GM18502 (cell line): ENCODE measurements around the gene CSAG1.
"Not testable (repeated sequence)": the region's sequence is repeated elsewhere in the genome, so short reads cannot be mapped to it uniquely, and the experiment has no call there.

Experiments used
- ATAC-seq: cut with Tn5 transposase; IDR thresholded peaks from one replicate; pipeline ENCODE4 v1.9.1; 2021; ENCODE audit warnings: mild to moderate bottlenecking; ENCODE audit not compliant: unreplicated experiment, poor library complexity

CSAG1 gene

GRCh38 chrX:152733261-152733975 lies at the start of gene CSAG1, which contains the start of gene MAGEA12:
Gene CSAG1, minus strand, starts transcription at chrX:152733721. Its CDS starts 1,261 bp downstream, at chrX:152732460.
Gene MAGEA12, plus strand, starts transcription at chrX:152733757. Its CDS starts 2,405 bp downstream, at chrX:152736162.
- ATAC-seq = no peak

- ATAC-seq = not testable (repeated sequence)
These were observed 36.2 kb upstream of the CSAG1 start, which contains the start of gene MAGEA6 for GRCh38 chrX:152769549-152770289. Gene MAGEA6, minus strand, starts transcription at chrX:152769689. Its CDS starts 2,039 bp downstream, at chrX:152767650.

- ATAC-seq = not testable (repeated sequence)
These were observed 33.0 kb upstream of the CSAG1 start for GRCh38 chrX:152766562-152766961.

GRCh38 chrX:152761582-152761981 lies 28.1 kb upstream of the CSAG1 start:
- not testable (repeated sequence) for ATAC-seq

- ATAC-seq = not testable (repeated sequence)
These were observed 26.0 kb upstream of the CSAG1 start for GRCh38 chrX:152759544-152759943.

GRCh38 chrX:152758918-152759317 lies 25.4 kb upstream of the CSAG1 start, which contains the start of gene CSAG3:
Gene CSAG3, plus strand, starts transcription at chrX:152759218.
- not testable (repeated sequence) for ATAC-seq

GRCh38 chrX:152754871-152755270 lies 21.4 kb upstream of the CSAG1 start:
- not testable (repeated sequence) for ATAC-seq

- ATAC-seq = not testable (repeated sequence)
These were observed 20.4 kb upstream of the CSAG1 start, which contains the start of gene MAGEA2 for GRCh38 chrX:152753686-152754650. Gene MAGEA2, minus strand, starts transcription at chrX:152753842. Its CDS starts 2,479 bp downstream, at chrX:152751363.

- ATAC-seq = no peak
These were observed 5.0 kb upstream of the CSAG1 start for GRCh38 chrX:152738560-152738959.

- ATAC-seq = not testable (repeated sequence)
These were observed 3.0 kb upstream of the CSAG1 start for GRCh38 chrX:152736528-152736927.

GRCh38 chrX:152735860-152736511 lies 2.5 kb upstream of the CSAG1 start:
- no peak for ATAC-seq

GRCh38 chrX:152735101-152735500 lies 1.6 kb upstream of the CSAG1 start:
- ATAC-seq = no peak

GRCh38 chrX:152734143-152734858 lies 780 bp upstream of the CSAG1 start:
- ATAC-seq = not testable (repeated sequence)

GRCh38 chrX:152725409-152725808 lies 8.1 kb downstream of the CSAG1 start:
- no peak for ATAC-seq

GRCh38 chrX:152713815-152714787 lies 19.4 kb downstream of the CSAG1 start, which contains the start of gene MAGEA2B:
Gene MAGEA2B, plus strand, starts transcription at chrX:152714628. Its CDS starts 2,479 bp downstream, at chrX:152717107.
- not testable (repeated sequence) for ATAC-seq

- not testable (repeated sequence) for ATAC-seq
These were observed 20.3 kb downstream of the CSAG1 start for GRCh38 chrX:152713195-152713594.

- ATAC-seq = not testable (repeated sequence)
These were observed 24.3 kb downstream of the CSAG1 start, which contains the start of gene CSAG2 for GRCh38 chrX:152709173-152709572. Gene CSAG2, minus strand, starts transcription at chrX:152709273. Its CDS starts 161 bp downstream, at chrX:152709112.
